DOHH2 (cell line): ENCODE results near the gene CD28.

Experiments
- H3F3A ChIP-seq: fragments of 200-600 bp; sonication (generic), shearing (Covaris generic); 2 replicates; pipeline ENCODE4 v1.6.0; 2016; ENCODE audit warnings: antibody characterized with exemption, mild to moderate bottlenecking; ENCODE audit not compliant: control insufficient read depth, insufficient read depth
- H3K27ac ChIP-seq: fragments of 200-600 bp; sonication (generic); 2 replicates; pipeline ENCODE4 v1.5.1; 2014; ENCODE audit warnings: low read depth, mild to moderate bottlenecking, low read length, moderate library complexity
- H3K27me3 ChIP-seq: fragments of 200-600 bp; sonication (generic); 2 replicates; pipeline ENCODE4 v1.6.1; 2014; ENCODE audit warnings: mild to moderate bottlenecking, low read length, mixed read lengths; ENCODE audit not compliant: control insufficient read depth
- H3K36me3 ChIP-seq: fragments of 200-600 bp; sonication (generic); 2 replicates; pipeline ENCODE4 v1.6.1; 2014; ENCODE audit warnings: mild to moderate bottlenecking, low read length, moderate library complexity, mixed read lengths; ENCODE audit not compliant: control insufficient read depth
- H3K4me1 ChIP-seq: fragments of 200-600 bp; sonication (generic); 2 replicates; pipeline ENCODE4 v1.6.1; 2014; ENCODE audit warnings: mild to moderate bottlenecking, low read length, mixed read lengths; ENCODE audit not compliant: control insufficient read depth
- H3K4me2 ChIP-seq: fragments of 200-600 bp; sonication (generic); 2 replicates; pipeline ENCODE4 v1.6.0; 2014; ENCODE audit warnings: mild to moderate bottlenecking, low read length, moderate library complexity
- H3K4me3 ChIP-seq: fragments of 200-600 bp; sonication (generic); 2 replicates; pipeline ENCODE4 v1.5.1; 2014; ENCODE audit warnings: mild to moderate bottlenecking, low read length, mixed read lengths
- H3K79me2 ChIP-seq: fragments of 200-600 bp; sonication (generic); 2 replicates; pipeline ENCODE4 v1.6.1; 2014; ENCODE audit warnings: mild to moderate bottlenecking, low read length, mixed read lengths; ENCODE audit not compliant: control insufficient read depth
- H3K9me2 ChIP-seq: fragments of 200-600 bp; sonication (generic); replicated peaks from 2 replicates; pipeline ENCODE4 v1.6.1; 2014; ENCODE audit warnings: mild to moderate bottlenecking, low read length, mixed read lengths; ENCODE audit not compliant: control insufficient read depth
- H3K9me3 ChIP-seq: fragments of 200-600 bp; sonication (generic); 2 replicates; pipeline ENCODE4 v1.6.1; 2014; ENCODE audit warnings: antibody characterized with exemption, low read length, mixed read lengths; ENCODE audit not compliant: control insufficient read depth, insufficient read depth
- H4K20me1 ChIP-seq: fragments of 200-600 bp; sonication (generic); 2 replicates; pipeline ENCODE4 v1.6.0; 2014; ENCODE audit warnings: low read depth, mild to moderate bottlenecking, antibody characterized with exemption, low read length, moderate library complexity; ENCODE audit not compliant: control insufficient read depth, insufficient read depth
- CTCF ChIP-seq: fragments of 200-600 bp; sonication (generic); IDR thresholded peaks from one replicate; pipeline ENCODE4 v1.5.1; 2014; ENCODE audit warnings: antibody characterized with exemption, mild to moderate bottlenecking, low read depth, low read length; ENCODE audit not compliant: poor library complexity, severe bottlenecking
- EZH2phosphoT487 ChIP-seq: fragments of 200-600 bp; sonication (generic); IDR thresholded peaks from 2 replicates; pipeline ENCODE4 v1.6.1; 2017; ENCODE audit warnings: borderline replicate concordance, mild to moderate bottlenecking, antibody characterized with exemption, low read length, moderate library complexity, mixed read lengths

Gene CD28

GRCh38 chr2:203673933-203674332 is 32.5 kb upstream of the CD28 start:
- no peaks in the 10 kb centered on the region for H3K79me2 ChIP-seq
- H3K27me3 ChIP-seq, result peaks cover 22% of the 10 kb centered on the region
- no peak overlapping the region for H3K27ac ChIP-seq
- H3K9me3 ChIP-seq, result no peaks in the 10 kb centered on the region; the same call in 1 of the 2 replicates
- no peaks in the 10 kb centered on the region for H3K4me1 ChIP-seq
- no peaks in the 10 kb centered on the region for H4K20me1 ChIP-seq
- no peaks in the 10 kb centered on the region for H3K9me2 ChIP-seq
- H3F3A ChIP-seq, result no peaks in the 10 kb centered on the region
- TF ChIP-seq CTCF (no peak), EZH2phosphoT487 (no peak)
- no peak overlapping the region for H3K4me3 ChIP-seq
- no peak overlapping the region for H3K4me2 ChIP-seq
- H3K36me3 ChIP-seq, result no peaks in the 10 kb centered on the region

GRCh38 chr2:203675086-203675485 is 31.4 kb upstream of the CD28 start:
- Histone ChIP-seq H3K4me3 (no peak overlapping the region), H3K4me1 (no peaks in the 10 kb centered on the region), H3K4me2 (no peak overlapping the region), H3F3A (no peaks in the 10 kb centered on the region), H3K27me3 (peaks cover 27% of the 10 kb centered on the region), H3K27ac (no peak overlapping the region), H3K9me2 (no peaks in the 10 kb centered on the region), H4K20me1 (no peaks in the 10 kb centered on the region), H3K79me2 (no peaks in the 10 kb centered on the region), H3K9me3 (no peaks in the 10 kb centered on the region; the same call in 1 of the 2 replicates), H3K36me3 (no peaks in the 10 kb centered on the region)
- TF ChIP-seq EZH2phosphoT487, result no peak
- TF ChIP-seq CTCF, result no peak

DNA sequence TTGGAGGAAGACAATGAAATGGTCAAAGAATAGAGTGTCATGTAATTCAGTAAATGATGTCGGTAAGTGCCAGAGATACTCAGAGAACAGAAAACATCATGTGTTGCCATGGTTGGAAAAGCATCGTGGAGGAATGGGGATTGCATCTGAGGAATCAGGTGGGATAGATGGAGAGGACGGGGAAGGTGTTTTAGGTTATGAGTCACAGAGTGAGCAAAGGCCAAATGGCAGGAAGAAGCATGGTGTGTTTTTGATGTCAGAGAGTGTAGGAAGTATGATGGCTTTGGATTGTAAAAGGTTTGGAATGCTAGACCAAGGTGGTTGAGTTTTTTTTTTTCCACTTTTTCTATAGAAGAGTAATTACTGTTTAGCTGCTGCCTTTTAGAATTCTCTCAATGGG is 27.5 kb upstream of the CD28 start:
- TF ChIP-seq EZH2phosphoT487, result no peak
- Histone ChIP-seq H3K4me1 (no peaks in the 10 kb centered on the region), H3K36me3 (no peaks in the 10 kb centered on the region), H3K4me3 (no peak overlapping the region), H3K79me2 (no peaks in the 10 kb centered on the region), H3K4me2 (no peak overlapping the region), H3F3A (no peaks in the 10 kb centered on the region), H4K20me1 (no peaks in the 10 kb centered on the region), H3K9me3 (no peaks in the 10 kb centered on the region), H3K27ac (no peak overlapping the region), H3K9me2 (no peaks in the 10 kb centered on the region), H3K27me3 (peaks cover 54% of the 10 kb centered on the region)

DNA sequence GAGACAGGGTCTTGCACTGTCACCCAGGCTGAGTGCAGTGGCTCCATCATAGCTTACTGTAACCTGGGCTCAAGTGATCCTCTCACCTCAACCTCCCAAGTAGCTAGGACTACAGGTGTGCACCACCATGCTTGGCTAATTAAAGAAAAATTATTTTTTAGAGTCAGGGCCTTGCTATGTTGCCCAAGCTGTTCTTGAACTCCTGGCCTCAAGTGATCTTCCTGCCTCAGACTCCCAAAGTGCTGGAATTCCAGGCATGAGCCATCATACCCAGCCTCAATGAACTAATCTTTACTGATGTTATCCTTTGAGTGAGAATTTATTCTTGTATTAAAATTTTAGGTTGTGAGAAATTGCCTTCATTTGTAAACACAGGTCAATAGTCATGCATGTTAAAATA is 27.0 kb upstream of the CD28 start:
- no peak for TF ChIP-seq CTCF
- no peak overlapping the region for H3K4me3 ChIP-seq
- H3K4me1 ChIP-seq, result no peaks in the 10 kb centered on the region
- no peaks in the 10 kb centered on the region for H3F3A ChIP-seq
- no peaks in the 10 kb centered on the region for H3K9me3 ChIP-seq
- H3K27ac ChIP-seq, result no peak overlapping the region
- H3K9me2 ChIP-seq, result no peaks in the 10 kb centered on the region
- H3K27me3 ChIP-seq, result peaks cover 57% of the 10 kb centered on the region
- no peaks in the 10 kb centered on the region for H3K36me3 ChIP-seq
- no peaks in the 10 kb centered on the region for H4K20me1 ChIP-seq
- H3K4me2 ChIP-seq, result no peak overlapping the region
- H3K79me2 ChIP-seq, result no peaks in the 10 kb centered on the region
